ENCODE measurements around the gene CDH4.

- TF ChIP-seq, protein P1, sequence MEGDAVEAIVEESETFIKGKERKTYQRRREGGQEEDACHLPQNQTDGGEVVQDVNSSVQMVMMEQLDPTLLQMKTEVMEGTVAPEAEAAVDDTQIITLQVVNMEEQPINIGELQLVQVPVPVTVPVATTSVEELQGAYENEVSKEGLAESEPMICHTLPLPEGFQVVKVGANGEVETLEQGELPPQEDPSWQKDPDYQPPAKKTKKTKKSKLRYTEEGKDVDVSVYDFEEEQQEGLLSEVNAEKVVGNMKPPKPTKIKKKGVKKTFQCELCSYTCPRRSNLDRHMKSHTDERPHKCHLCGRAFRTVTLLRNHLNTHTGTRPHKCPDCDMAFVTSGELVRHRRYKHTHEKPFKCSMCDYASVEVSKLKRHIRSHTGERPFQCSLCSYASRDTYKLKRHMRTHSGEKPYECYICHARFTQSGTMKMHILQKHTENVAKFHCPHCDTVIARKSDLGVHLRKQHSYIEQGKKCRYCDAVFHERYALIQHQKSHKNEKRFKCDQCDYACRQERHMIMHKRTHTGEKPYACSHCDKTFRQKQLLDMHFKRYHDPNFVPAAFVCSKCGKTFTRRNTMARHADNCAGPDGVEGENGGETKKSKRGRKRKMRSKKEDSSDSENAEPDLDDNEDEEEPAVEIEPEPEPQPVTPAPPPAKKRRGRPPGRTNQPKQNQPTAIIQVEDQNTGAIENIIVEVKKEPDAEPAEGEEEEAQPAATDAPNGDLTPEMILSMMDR (IDR thresholded peaks at IDR 0.05; ENCODE audit: insufficient read depth, low read length, poor library complexity, severe bottlenecking): no peak
- TF ChIP-seq EZH2phosphoT487 (conservative IDR thresholded peaks at IDR 0.05; ENCODE audit: low read length): no peak
These were observed 568.1 kb downstream of the CDH4 start for GRCh38 chr20:61819921-61820825.
